ENCODE results near the gene LRRC1. TPM values are rescaled to one million over a fixed set of nuclear protein-coding genes. Genes with fewer than 3 reads are reported as not detected.

The LRRC1 gene
- total RNA-seq, 1 experiment from 2014 or later = 10.3 TPM

DNA sequence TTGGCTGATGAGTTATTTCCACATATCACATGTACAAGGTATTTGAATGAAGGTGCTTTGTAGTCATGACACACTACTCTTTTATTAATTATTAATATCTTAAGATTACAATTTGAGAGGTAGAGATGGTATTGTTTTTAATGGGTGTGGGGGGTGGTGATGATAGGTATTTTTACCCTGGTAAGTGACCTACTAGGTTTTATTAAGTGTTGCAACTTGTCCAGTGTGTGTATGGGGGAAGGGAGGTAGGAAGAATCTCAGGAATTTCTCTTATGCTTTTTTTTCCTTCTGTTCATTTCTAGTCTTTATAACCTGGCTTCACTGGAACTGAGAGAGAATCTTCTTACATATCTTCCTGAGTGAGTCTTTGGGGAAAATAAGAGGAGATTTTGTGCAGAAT, 101.4 kb downstream of the LRRC1 start:
- H3K36me3 Mint-ChIP-seq (ENCODE audit: insufficient read depth in 1 of 3, low read depth in 3 of 3) = peaks cover 2 to 7% (median 3%) of the 10 kb centered on the region in 3 experiments; a peak in 4 of 7 replicates
- H3K27ac Mint-ChIP-seq = no peak overlapping the region
- H3K9ac ChIP-seq (ENCODE audit: extremely low read depth, insufficient read length, low read length) = no peak overlapping the region

More for the DNA sequence above, 101.4 kb downstream of the LRRC1 start:
- no peaks in the 10 kb centered on the region for H3K27me3 Mint-ChIP-seq (ENCODE audit: low read depth)
- Histone ChIP-seq H2AK5ac (ENCODE audit: insufficient read length, low read length) (no peak overlapping the region), H3K27ac (ENCODE audit: insufficient read length, low read depth, low read length) (no peak overlapping the region), H2BK12ac (ENCODE audit: insufficient read length, low read depth, low read length) (no peak overlapping the region), H3K14ac (ENCODE audit: insufficient read depth, low read length) (no peak overlapping the region), H4K91ac (ENCODE audit: insufficient read length, low read depth, low read length) (no peak overlapping the region), H2BK20ac (ENCODE audit: low read depth, low read length, poor library complexity, severe bottlenecking) (no peak overlapping the region), H3K4me2 (ENCODE audit: insufficient read depth, insufficient read length, low read length) (no peak overlapping the region), H2BK15ac (ENCODE audit: low read depth, low read length) (no peak overlapping the region), H3K4ac (ENCODE audit: low read depth, low read length) (no peak overlapping the region), H3K79me2 (ENCODE audit: insufficient read depth, low read length) (no peaks in the 10 kb centered on the region), H3K27me3 (ENCODE audit: insufficient read depth, low read length) (no peaks in the 10 kb centered on the region), H2AFZ (ENCODE audit: low read length) (no peak overlapping the region), H3K56ac (ENCODE audit: insufficient read length, low read depth, low read length) (no peak overlapping the region), H3K23me2 (ENCODE audit: insufficient read length, low read depth, low read length, poor library complexity, severe bottlenecking) (no peaks in the 10 kb centered on the region), H3T11ph (ENCODE audit: low read length) (no peak overlapping the region), H3K23ac (ENCODE audit: insufficient read length, low read depth, low read length) (no peak overlapping the region), H3K4me1 (ENCODE audit: insufficient read depth, low read length) (no peaks in the 10 kb centered on the region), H4K8ac (replicated peaks; ENCODE audit: insufficient read length, low read depth, low read length) (no peak overlapping the region), H3K18ac (ENCODE audit: insufficient read length, low read depth, low read length) (no peak overlapping the region), H4K5ac (ENCODE audit: insufficient read length, low read depth, low read length) (no peak overlapping the region), H3K9me3 (ENCODE audit: control insufficient read depth, low read depth, low read length) (no peaks in the 10 kb centered on the region), H2BK120ac (ENCODE audit: low read depth, low read length, poor library complexity, severe bottlenecking) (no peak overlapping the region), H2BK5ac (ENCODE audit: insufficient read length, low read length) (no peak overlapping the region), H4K20me1 (ENCODE audit: control insufficient read depth, insufficient read depth, insufficient read length) (no peaks in the 10 kb centered on the region), H3K79me1 (ENCODE audit: insufficient read depth, low read depth, low read length, poor library complexity, severe bottlenecking) (no peaks in the 10 kb centered on the region)
- no peaks in the 10 kb centered on the region; a peak in 1 of 5 replicates for H3K9me3 Mint-ChIP-seq
- H3K4me1 Mint-ChIP-seq = peaks cover 17 to 21% of the 10 kb centered on the region in 2 experiments
- H3K4me3 Mint-ChIP-seq = no peak overlapping the region
- no peak for DNase-seq
- TF ChIP-seq, protein P1, sequence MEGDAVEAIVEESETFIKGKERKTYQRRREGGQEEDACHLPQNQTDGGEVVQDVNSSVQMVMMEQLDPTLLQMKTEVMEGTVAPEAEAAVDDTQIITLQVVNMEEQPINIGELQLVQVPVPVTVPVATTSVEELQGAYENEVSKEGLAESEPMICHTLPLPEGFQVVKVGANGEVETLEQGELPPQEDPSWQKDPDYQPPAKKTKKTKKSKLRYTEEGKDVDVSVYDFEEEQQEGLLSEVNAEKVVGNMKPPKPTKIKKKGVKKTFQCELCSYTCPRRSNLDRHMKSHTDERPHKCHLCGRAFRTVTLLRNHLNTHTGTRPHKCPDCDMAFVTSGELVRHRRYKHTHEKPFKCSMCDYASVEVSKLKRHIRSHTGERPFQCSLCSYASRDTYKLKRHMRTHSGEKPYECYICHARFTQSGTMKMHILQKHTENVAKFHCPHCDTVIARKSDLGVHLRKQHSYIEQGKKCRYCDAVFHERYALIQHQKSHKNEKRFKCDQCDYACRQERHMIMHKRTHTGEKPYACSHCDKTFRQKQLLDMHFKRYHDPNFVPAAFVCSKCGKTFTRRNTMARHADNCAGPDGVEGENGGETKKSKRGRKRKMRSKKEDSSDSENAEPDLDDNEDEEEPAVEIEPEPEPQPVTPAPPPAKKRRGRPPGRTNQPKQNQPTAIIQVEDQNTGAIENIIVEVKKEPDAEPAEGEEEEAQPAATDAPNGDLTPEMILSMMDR (conservative IDR thresholded peaks at IDR 0.05) = no peak

All from H9 (cell line).